Liver (tissue), 3 donors: ENCODE data around the gene STOX2.

Source experiments
- FOXA1 ChIP-seq: IDR thresholded peaks from 2 replicates; pipeline ENCODE4 v1.6.1; 2016; ENCODE audit warnings: antibody characterized with exemption
- NR2F2 ChIP-seq: IDR thresholded peaks from 2 replicates; pipeline ENCODE4 v1.6.1; 2016; ENCODE audit warnings: antibody characterized with exemption
- RAD21 ChIP-seq, 2 donors: IDR thresholded peaks; 2 replicates each; pipeline ENCODE4 v1.6.1; 2016; ENCODE audit warnings: antibody characterized with exemption in 2 of 2, mild to moderate bottlenecking in 2 of 2
- RXRA ChIP-seq, 2 donors: IDR thresholded peaks; 2 replicates each; pipeline ENCODE4 v1.6.1; 2017 to 2018; ENCODE audit warnings: antibody characterized with exemption in 2 of 2, mild to moderate bottlenecking in 1 of 2
- TAF1 ChIP-seq: conservative IDR thresholded peaks from 2 replicates; pipeline ENCODE4 v1.6.1; 2016; ENCODE audit warnings: antibody characterized with exemption, mild to moderate bottlenecking
- YY1 ChIP-seq: IDR thresholded peaks from 2 replicates; pipeline ENCODE4 v1.6.1; 2016; ENCODE audit warnings: antibody characterized with exemption, mild to moderate bottlenecking
- TF ChIP-seq, protein P1 (sequence below): IDR thresholded peaks from 2 replicates; pipeline ENCODE4 v1.6.1; 2016; ENCODE audit warnings: antibody characterized with exemption
- TF ChIP-seq, protein P2 (sequence below): fragments of 150-350 bp; IDR thresholded peaks from 2 replicates; pipeline ENCODE4 v1.5.1; 2017; ENCODE audit warnings: improper control_type of control experiment, low read depth, low read length; ENCODE audit not compliant: missing input control
- TF ChIP-seq, protein P3 (sequence below): IDR thresholded peaks from 2 replicates; pipeline ENCODE4 v1.6.1; 2016; ENCODE audit warnings: antibody characterized with exemption
- donor health status: healthy.
- donor health status: healthy.

DNA sequence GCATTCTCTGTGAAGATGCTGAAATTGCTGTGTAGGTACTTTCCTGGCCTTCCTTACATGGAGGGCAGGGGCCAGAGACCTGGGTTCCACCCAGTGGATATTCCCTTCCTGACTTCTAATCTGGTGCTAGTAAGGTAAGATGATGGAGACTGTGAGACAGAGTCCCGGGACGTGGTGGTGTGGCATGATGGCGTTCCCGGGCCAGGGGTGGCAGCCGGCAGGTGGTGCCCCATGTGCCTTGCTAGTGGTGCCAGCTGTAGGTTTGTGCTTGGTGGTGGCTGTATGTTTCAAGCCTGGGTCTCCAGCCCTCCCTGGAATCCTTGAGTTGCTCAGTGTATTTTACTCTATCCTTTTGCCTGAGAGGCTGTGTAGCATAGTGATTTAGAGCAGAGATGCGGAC is 10.9 kb downstream of the STOX2 start:
- TF ChIP-seq, protein P1, sequence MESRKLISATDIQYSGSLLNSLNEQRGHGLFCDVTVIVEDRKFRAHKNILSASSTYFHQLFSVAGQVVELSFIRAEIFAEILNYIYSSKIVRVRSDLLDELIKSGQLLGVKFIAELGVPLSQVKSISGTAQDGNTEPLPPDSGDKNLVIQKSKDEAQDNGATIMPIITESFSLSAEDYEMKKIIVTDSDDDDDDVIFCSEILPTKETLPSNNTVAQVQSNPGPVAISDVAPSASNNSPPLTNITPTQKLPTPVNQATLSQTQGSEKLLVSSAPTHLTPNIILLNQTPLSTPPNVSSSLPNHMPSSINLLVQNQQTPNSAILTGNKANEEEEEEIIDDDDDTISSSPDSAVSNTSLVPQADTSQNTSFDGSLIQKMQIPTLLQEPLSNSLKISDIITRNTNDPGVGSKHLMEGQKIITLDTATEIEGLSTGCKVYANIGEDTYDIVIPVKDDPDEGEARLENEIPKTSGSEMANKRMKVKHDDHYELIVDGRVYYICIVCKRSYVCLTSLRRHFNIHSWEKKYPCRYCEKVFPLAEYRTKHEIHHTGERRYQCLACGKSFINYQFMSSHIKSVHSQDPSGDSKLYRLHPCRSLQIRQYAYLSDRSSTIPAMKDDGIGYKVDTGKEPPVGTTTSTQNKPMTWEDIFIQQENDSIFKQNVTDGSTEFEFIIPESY, result no peak
- TF ChIP-seq, protein P2, sequence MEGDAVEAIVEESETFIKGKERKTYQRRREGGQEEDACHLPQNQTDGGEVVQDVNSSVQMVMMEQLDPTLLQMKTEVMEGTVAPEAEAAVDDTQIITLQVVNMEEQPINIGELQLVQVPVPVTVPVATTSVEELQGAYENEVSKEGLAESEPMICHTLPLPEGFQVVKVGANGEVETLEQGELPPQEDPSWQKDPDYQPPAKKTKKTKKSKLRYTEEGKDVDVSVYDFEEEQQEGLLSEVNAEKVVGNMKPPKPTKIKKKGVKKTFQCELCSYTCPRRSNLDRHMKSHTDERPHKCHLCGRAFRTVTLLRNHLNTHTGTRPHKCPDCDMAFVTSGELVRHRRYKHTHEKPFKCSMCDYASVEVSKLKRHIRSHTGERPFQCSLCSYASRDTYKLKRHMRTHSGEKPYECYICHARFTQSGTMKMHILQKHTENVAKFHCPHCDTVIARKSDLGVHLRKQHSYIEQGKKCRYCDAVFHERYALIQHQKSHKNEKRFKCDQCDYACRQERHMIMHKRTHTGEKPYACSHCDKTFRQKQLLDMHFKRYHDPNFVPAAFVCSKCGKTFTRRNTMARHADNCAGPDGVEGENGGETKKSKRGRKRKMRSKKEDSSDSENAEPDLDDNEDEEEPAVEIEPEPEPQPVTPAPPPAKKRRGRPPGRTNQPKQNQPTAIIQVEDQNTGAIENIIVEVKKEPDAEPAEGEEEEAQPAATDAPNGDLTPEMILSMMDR, result no peak
- no peak for TF ChIP-seq FOXA1
- no peak for TF ChIP-seq RXRA (IDR thresholded peaks at IDR 0.05)
- no peak for TF ChIP-seq YY1
- TF ChIP-seq, protein P3, sequence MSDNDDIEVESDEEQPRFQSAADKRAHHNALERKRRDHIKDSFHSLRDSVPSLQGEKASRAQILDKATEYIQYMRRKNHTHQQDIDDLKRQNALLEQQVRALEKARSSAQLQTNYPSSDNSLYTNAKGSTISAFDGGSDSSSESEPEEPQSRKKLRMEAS, result no peak
- TF ChIP-seq TAF1, result no peak
- TF ChIP-seq RAD21 (IDR thresholded peaks at IDR 0.05), result no peak
- no peak for TF ChIP-seq NR2F2
